ENCODE data around the gene SMAD6.

DNA sequence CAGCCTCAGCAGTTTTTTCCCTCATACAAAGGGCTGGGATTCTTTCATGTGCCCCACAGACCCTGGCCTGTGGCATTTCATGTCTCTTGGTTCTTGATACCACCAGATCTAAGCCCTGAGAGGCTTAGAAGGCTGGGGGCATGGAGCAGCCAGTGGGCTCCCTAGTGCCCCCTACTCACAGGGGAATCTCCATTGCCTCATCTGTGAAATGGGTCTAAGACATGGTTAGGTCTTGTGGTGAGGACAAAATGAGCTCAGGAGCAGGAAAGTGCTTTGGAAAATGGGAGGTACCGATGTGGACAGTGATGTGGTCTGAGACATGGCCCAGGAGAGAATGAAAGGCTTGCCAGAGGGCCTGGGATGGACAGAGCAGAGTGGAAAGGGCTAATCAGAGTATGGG is 94.3 kb downstream of the SMAD6 start:
- TF ChIP-seq, protein P1, sequence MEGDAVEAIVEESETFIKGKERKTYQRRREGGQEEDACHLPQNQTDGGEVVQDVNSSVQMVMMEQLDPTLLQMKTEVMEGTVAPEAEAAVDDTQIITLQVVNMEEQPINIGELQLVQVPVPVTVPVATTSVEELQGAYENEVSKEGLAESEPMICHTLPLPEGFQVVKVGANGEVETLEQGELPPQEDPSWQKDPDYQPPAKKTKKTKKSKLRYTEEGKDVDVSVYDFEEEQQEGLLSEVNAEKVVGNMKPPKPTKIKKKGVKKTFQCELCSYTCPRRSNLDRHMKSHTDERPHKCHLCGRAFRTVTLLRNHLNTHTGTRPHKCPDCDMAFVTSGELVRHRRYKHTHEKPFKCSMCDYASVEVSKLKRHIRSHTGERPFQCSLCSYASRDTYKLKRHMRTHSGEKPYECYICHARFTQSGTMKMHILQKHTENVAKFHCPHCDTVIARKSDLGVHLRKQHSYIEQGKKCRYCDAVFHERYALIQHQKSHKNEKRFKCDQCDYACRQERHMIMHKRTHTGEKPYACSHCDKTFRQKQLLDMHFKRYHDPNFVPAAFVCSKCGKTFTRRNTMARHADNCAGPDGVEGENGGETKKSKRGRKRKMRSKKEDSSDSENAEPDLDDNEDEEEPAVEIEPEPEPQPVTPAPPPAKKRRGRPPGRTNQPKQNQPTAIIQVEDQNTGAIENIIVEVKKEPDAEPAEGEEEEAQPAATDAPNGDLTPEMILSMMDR (IDR thresholded peaks at IDR 0.05): no peak
- TF ChIP-seq POLR2A (IDR thresholded peaks at IDR 0.05): no peak
- TF ChIP-seq EP300 (IDR thresholded peaks at IDR 0.05): no peak
